ENCODE data around the gene FRMD1. TPM values are rescaled to one million over a fixed set of nuclear protein-coding genes. Genes with fewer than 3 reads are reported as not detected.
"Not testable (repeated sequence)": the region's sequence is repeated elsewhere in the genome, so short reads cannot be mapped to it uniquely, and the experiment has no call there.

The FRMD1 gene
- total RNA-seq, 1 experiment from 2014 or later, result not detected

DNA sequence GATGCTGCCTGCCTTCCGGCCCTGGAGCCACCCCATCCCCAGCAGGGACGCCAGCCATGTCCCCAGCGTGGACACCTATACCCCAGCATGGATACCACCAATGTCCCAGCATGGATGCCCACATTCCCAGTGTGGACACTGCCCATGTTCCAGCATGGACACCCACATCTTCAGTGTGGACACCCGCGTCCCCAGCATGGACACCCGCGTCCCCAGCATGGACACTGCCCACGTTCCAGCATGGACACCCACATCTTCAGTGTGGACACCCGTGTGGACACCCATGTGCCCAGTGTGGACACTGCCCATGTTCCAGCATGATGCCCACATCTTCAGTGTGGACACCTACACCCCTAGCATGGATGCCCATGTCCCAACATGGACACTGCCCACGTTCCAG is 7.1 kb upstream of the FRMD1 start:
- H3K36me3 ChIP-seq, result no peaks in the 10 kb centered on the region
- no peaks in the 10 kb centered on the region for H3K9me3 ChIP-seq (replicated peaks)
- H3K27ac ChIP-seq, result no peak overlapping the region
- H3K27me3 ChIP-seq (replicated peaks), result no peaks in the 10 kb centered on the region
- H3K4me3 ChIP-seq, result no peak overlapping the region
- no peaks in the 10 kb centered on the region for H3K4me1 ChIP-seq (replicated peaks)
- no peak for DNase-seq (ENCODE audit: low read depth in 1 of 2, low spot score in 2 of 2)

DNA sequence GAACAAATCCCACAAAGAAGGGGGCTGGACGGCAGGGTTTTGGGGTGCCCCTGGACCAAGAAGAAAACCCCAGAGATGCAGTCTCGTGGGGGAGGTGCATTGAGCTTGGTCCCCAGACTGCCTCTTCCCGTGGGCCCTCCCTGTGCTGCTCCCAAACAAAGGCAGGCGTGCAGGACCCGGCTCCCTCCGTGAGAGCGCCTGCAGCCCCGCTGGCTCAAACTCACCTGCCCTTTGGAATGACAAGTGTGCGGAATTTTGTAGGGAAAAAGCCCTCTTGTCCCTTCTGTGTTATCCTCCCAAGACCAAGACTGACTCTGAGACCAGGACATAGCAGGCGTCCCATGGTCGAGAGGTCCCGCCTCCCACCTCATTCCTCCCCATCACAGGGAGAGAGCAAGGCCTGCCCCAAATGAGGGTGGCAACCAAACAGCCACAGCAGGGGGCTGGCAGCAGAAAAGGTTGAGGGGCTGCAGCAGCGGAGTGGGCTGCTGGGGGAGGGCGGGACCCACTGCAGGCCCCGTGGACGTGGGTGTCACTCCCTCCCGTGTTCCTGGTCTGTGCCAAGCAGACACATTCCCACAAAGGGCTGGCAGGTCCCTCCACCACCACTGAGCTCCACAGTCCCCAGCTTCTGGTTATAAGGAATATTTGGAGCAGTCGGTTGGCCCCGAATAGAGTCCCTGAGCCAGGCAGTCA is 5.6 kb upstream of the FRMD1 start:
- no peak overlapping the region for H3K27ac ChIP-seq
- no peak overlapping the region for H3K4me3 ChIP-seq
- DNase-seq (ENCODE audit: low read depth in 1 of 2, low spot score in 2 of 2), result no peak
- H3K36me3 ChIP-seq, result no peaks in the 10 kb centered on the region
- no peaks in the 10 kb centered on the region for H3K4me1 ChIP-seq (replicated peaks)
- no peaks in the 10 kb centered on the region for H3K9me3 ChIP-seq (replicated peaks)
- no peaks in the 10 kb centered on the region for H3K27me3 ChIP-seq (replicated peaks)

DNA sequence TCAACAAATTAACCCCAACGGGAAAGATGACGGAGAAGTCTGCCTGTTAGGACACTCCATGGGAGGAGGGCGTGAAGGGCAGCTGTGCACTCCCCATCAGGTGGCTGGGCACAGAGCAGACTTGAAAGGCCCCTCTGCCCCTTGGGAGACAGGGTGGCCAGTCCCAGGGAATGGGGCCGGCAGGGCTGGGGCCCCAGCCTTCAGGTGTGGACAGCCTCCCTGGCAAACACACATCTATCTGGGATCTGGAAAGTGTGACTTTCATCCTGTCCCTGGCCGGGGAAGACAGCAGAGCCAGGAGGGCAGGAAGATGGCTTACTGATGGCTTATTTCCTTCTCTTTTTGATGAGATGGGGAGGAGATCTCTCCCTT is 4.5 kb upstream of the FRMD1 start:
- Histone ChIP-seq H3K27ac (no peak overlapping the region), H3K36me3 (no peaks in the 10 kb centered on the region), H3K4me1 (replicated peaks) (peaks cover 4% of the 10 kb centered on the region; the same call in 1 of the 2 replicates), H3K4me3 (no peak overlapping the region), H3K27me3 (replicated peaks) (no peaks in the 10 kb centered on the region), H3K9me3 (replicated peaks) (no peaks in the 10 kb centered on the region)
- no peak for DNase-seq (ENCODE audit: low read depth in 1 of 2, low spot score in 2 of 2)

DNA sequence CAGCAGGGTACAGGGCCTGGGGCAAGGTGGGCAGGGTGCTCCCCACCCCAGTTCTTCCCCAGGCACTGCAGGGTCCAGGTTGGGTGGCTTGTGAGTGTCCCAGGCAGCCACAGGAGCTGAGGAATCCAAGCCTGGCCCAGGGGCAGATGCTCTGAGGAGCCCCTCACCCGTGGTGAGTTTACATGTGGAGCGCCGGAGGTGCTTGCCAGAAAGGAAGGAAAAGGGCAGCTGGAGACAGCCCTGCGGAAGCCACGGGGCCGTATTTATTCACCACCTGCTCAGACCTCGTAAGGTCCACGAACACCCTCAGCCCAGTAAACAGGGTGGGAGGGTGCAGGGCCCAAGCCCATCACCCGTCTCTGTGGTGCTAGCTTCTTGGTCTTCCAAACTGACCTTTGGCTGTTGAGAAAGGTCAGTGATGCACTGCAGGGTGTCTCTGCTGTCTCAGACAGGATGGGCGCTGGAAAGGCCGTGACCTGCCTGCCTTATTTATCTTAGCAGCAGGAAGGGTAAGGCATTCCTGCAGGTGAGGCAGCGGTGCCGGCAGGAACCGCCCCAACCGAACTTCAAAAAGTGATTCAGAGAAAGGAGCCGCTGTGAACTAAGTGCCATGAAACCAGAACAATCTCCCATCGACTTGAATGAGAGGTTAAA is 4.0 kb upstream of the FRMD1 start:
- H3K27me3 ChIP-seq (replicated peaks), result no peaks in the 10 kb centered on the region
- no peaks in the 10 kb centered on the region for H3K9me3 ChIP-seq (replicated peaks)
- no peak overlapping the region for H3K27ac ChIP-seq
- no peak overlapping the region for H3K4me3 ChIP-seq
- H3K36me3 ChIP-seq, result no peaks in the 10 kb centered on the region
- peaks cover 4% of the 10 kb centered on the region; the same call in 1 of the 2 replicates for H3K4me1 ChIP-seq (replicated peaks)
- DNase-seq (ENCODE audit: low read depth in 1 of 2, low spot score in 2 of 2), result no peak

DNA sequence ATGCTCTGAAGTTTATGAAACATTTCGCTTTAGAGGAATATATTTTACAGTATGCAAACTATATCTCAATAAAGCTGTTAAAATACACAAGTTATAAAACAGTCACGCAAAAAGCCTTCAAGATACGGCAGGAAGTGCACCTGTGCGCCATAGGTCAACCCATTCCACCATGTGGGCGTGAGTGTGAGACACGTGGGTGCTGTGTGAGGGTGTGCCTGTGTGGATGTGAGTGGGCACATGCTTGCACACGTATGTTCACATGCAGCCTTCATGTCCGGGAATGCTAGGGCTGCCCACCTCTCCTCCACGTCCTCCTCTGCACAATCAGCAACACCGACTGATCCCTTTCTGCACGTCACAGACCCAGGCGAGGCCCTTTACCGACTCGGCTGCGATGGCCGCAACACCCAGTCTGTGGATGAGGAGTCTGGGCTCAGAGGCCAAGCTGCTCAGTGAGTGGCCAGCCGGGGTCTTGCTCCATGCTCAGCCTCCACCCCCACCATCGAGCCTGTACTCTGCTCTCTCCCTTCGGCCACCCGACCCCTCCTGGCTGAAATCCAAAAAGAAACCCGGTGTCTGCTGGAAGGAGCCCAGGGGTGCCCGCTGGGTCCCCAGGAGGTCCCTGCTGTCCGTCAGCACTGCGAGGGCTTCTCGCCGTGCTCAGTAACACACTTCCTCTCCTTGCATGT is 3.0 kb upstream of the FRMD1 start:
- no peak for DNase-seq (ENCODE audit: low read depth in 1 of 2, low spot score in 2 of 2)
- no peak overlapping the region for H3K27ac ChIP-seq
- no peaks in the 10 kb centered on the region for H3K27me3 ChIP-seq (replicated peaks)
- H3K4me1 ChIP-seq (replicated peaks), result peaks cover 4% of the 10 kb centered on the region; the same call in 1 of the 2 replicates
- no peaks in the 10 kb centered on the region for H3K9me3 ChIP-seq (replicated peaks)
- no peaks in the 10 kb centered on the region for H3K36me3 ChIP-seq
- H3K4me3 ChIP-seq, result no peak overlapping the region

DNA sequence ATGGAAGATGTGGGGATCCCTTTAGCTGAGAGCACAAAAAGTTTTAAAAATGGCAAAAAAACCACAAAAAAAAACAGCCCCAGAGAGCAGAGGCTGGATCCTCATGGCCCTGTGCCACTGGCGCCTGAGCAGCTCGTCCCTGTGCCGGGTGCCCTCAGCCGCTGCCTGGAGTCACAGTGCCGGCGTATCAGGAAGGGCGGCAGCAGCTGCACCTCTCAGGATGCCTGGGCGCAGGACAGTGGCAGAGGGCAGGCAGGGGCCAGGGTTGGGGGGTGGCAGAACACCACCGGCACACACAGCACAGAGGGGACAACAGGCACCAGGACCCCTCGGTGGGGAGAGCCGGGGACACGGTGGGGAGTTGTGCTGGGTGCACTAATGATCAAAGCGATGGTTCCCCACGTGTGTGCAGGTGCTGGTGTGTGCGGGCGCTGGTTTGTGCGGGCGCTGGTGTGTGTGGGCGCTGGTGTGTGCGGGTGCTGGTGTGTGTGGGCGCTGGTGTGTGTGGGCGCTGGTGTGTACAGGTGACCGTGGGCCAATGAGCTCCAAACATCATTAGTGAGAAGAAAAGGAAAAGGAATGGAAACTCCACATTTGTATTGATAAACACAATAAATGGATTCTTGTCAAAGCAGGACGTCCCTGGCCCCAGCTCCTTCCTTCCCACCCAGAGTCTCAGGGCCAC is 1.5 kb upstream of the FRMD1 start:
- Histone ChIP-seq H3K4me1 (replicated peaks) (peaks cover 4% of the 10 kb centered on the region; the same call in 1 of the 2 replicates), H3K27me3 (replicated peaks) (no peaks in the 10 kb centered on the region), H3K36me3 (no peaks in the 10 kb centered on the region), H3K4me3 (no peak overlapping the region), H3K9me3 (replicated peaks) (no peaks in the 10 kb centered on the region), H3K27ac (no peak overlapping the region)
- no peak for DNase-seq (ENCODE audit: low read depth in 1 of 2, low spot score in 2 of 2)

DNA sequence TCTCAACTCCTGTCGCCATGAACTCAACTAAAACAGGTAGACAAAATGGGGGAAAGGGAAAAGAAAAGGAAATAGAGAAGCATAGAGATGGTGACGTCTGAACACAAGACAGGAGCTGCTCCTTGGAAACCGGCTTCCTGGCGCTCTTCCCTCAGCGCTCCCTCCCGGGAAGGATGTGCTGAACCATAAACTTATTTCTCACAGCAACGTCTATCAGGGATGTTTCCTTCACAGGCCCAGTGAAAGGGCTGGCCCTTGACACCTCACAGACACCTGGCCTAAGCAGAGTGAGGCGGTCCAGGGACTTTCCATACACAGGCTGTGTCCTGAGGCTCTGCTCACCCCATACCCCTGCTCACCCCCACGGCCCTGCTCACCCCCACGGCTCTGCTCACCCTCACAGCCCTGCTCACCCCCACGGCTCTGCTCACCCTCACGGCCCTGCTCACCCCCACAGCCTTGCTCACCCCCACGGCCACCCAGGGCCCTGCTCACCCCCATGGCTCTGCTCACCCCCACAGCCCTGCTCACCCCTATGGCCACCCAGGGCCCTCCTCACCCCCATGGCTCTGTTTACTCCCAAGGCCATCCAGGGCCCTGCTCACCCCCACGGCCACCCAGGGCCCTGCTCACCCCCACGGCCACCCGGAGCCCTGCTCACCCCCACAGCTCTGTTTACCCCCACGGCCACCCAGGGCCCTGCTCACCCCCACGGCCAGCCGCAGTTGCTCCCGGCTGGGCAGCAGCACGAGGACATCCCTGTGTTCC is 653 bp downstream of the FRMD1 start:
- H3K36me3 ChIP-seq, result no peaks in the 10 kb centered on the region
- no peak overlapping the region for H3K4me3 ChIP-seq
- peaks cover 4% of the 10 kb centered on the region; the same call in 1 of the 2 replicates for H3K4me1 ChIP-seq (replicated peaks)
- no peaks in the 10 kb centered on the region for H3K27me3 ChIP-seq (replicated peaks)
- no peaks in the 10 kb centered on the region for H3K9me3 ChIP-seq (replicated peaks)
- no peak for DNase-seq (ENCODE audit: low read depth in 1 of 2, low spot score in 2 of 2)
- H3K27ac ChIP-seq, result no peak overlapping the region

DNA sequence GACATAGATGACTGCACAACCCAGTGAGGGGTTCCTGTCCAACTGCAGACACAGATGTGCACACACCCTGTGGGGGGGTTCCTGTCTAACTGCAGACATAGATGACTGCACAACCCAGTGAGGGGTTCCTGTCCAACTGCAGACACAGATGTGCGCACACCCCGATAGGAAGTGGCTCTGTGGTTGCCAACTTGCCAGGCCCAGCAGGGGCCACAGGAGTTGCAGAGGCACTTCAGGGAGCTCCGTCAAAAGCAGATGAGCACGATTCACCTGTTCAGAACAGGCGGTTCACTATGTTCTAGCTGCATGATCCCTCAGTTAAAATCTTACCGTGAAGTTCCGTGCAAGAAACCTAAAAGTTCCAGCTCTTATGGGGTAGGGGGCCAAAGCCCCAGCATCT is 1.6 kb downstream of the FRMD1 start:
- H3K9me3 ChIP-seq (replicated peaks); H3K27me3 ChIP-seq (replicated peaks); H3K4me1 ChIP-seq (replicated peaks); H3K27ac ChIP-seq; DNase-seq (ENCODE audit: low read depth in 1 of 2, low spot score in 2 of 2); H3K36me3 ChIP-seq; H3K4me3 ChIP-seq: not testable (repeated sequence)

DNA sequence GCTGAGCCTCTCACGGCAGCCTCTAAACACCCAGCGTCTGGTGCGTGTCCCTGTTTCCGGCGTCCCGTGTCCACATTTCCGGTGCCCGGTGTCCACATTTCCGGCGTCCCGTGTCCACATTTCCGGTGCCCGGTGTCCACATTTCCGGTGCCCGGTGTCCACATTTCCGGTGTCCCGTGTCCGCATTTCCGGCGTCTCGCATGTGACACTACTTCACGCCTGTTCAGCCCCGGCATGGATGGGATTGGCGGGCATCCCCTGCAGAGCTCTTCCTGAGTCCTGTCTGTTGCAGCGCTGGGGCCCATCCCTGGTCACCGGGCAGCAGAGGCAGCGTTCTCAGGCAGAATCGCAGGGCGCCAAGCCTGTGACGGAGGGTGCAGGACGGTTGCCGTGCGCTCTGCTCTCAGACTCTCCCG is 3.2 kb downstream of the FRMD1 start:
- no peaks in the 10 kb centered on the region; the same call in 1 of the 2 replicates for H3K27me3 ChIP-seq (replicated peaks)
- no peaks in the 10 kb centered on the region for H3K36me3 ChIP-seq
- H3K4me3 ChIP-seq, result no peak overlapping the region
- H3K9me3 ChIP-seq (replicated peaks), result no peaks in the 10 kb centered on the region
- no peak for DNase-seq (ENCODE audit: low read depth in 1 of 2, low spot score in 2 of 2)
- H3K27ac ChIP-seq, result no peak overlapping the region
- peaks cover 4% of the 10 kb centered on the region; the same call in 1 of the 2 replicates for H3K4me1 ChIP-seq (replicated peaks)

DNA sequence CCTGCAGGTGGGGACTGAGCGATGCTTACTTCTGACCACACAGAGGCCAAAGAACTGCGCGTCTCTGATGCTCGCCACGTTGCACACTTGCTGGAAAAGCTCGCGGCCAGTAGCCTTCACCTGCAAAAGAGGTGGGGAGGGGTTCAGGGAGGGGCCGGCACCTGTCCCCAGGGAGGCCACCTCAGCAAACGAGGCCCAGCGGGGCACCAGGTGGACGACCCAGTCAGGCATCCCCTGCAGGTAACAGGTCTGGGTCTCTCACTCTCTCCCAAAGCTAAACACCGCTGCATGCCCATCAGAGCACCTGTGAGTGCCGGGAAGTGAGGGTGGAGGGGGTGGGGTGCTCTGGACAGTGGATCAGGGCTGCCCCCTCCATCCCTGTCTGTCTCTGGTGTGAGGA is 3.8 kb downstream of the FRMD1 start:
- H3K27ac ChIP-seq, result no peak overlapping the region
- H3K27me3 ChIP-seq (replicated peaks), result no peaks in the 10 kb centered on the region; the same call in 1 of the 2 replicates
- H3K9me3 ChIP-seq (replicated peaks), result no peaks in the 10 kb centered on the region
- peaks cover 4% of the 10 kb centered on the region; the same call in 1 of the 2 replicates for H3K4me1 ChIP-seq (replicated peaks)
- H3K36me3 ChIP-seq, result no peaks in the 10 kb centered on the region
- no peak for DNase-seq (ENCODE audit: low read depth in 1 of 2, low spot score in 2 of 2)
- no peak overlapping the region for H3K4me3 ChIP-seq

DNA sequence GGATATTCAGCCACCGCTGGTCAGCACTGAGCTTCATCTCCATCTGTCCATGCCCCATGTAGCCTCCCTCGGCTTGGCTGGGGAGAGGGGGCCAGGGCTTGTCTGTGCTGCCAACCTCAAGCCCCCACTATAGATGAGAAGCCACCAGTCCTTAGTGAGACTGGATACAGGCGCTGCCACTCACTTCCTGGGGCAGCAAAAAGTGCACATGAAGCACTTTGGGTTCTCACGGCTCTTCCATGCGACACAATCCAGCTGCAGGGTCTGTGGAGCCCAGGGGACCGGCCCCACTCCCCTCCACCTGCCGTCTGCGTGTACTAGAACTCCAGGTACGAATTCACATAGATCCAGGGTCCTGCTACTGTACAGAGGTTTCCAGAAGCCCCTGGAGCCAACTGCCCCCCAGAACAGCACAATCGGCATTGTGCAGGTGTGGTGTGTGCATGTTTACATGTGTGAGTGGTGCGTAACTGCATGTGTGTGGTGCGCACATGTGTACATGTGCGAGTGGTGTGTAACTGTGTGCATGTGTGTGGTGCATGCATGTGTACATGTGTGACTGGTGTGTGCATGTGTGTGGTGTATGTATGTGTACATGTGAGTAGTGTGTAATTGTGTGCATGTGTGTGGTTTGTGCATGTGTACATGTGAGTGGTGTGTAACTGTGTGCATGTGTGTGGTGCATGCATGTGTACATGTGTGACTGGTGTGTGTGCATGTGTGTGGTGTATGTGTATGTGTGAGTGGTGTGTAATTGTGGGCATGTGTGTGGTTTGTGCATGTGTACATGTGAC is 4.9 kb downstream of the FRMD1 start:
- H3K27me3 ChIP-seq (replicated peaks), result peaks cover 2% of the 10 kb centered on the region
- no peak overlapping the region for H3K27ac ChIP-seq
- H3K36me3 ChIP-seq, result no peaks in the 10 kb centered on the region
- H3K9me3 ChIP-seq (replicated peaks), result no peaks in the 10 kb centered on the region
- no peak overlapping the region for H3K4me3 ChIP-seq
- H3K4me1 ChIP-seq (replicated peaks), result peaks cover 4% of the 10 kb centered on the region; the same call in 1 of the 2 replicates
- no peak for DNase-seq (ENCODE audit: low read depth in 1 of 2, low spot score in 2 of 2)

DNA sequence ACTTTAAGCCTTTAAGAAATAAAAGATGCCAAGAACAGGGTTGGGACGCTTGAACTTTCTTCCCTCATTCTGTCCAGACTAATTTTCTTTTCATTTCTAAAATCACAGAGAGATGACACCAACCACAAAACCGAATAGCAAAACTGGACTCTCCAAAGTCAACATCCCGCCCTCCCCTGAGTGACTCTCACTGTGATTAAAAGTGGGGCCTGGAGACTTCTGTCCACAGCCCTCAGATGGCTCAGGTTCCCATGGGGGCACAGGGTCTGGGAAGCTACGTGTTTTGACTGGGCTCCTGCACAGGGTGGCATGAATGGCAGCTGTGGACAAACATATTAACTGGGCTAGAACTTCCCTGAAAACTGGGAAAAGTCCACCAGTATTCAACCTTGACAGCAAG is 6.3 kb downstream of the FRMD1 start:
- Histone ChIP-seq H3K36me3 (no peaks in the 10 kb centered on the region), H3K4me3 (no peak overlapping the region)

More for the DNA sequence above, 6.3 kb downstream of the FRMD1 start:
- no peak for DNase-seq (ENCODE audit: low read depth in 1 of 2, low spot score in 2 of 2)
- Histone ChIP-seq H3K27ac (no peak overlapping the region), H3K27me3 (replicated peaks) (peaks cover 2% of the 10 kb centered on the region), H3K4me1 (replicated peaks) (no peaks in the 10 kb centered on the region), H3K9me3 (replicated peaks) (no peaks in the 10 kb centered on the region)
